HG03280 (cell line): Measurements from ENCODE around the gene RTN4IP1.
"Not testable (repeated sequence)": the region's sequence is repeated elsewhere in the genome, so short reads cannot be mapped to it uniquely, and the experiment has no call there.

Experiments
- ATAC-seq: cut with Tn5 transposase; IDR thresholded peaks from one replicate; pipeline ENCODE4 v1.9.1; 2021; ENCODE audit warnings: mild to moderate bottlenecking, moderate library complexity; ENCODE audit not compliant: unreplicated experiment

RTN4IP1 gene

GRCh38 chr6:106548926-106549455 lies 80.3 kb downstream of the RTN4IP1 start:
- not testable (repeated sequence) for ATAC-seq

- no peak for ATAC-seq
Measured at GRCh38 chr6:106547601-106548453, 81.5 kb downstream of the RTN4IP1 start.

- ATAC-seq = no peak
Measured at GRCh38 chr6:106546691-106547414, 82.4 kb downstream of the RTN4IP1 start.

GRCh38 chr6:106546261-106546690 lies 83.0 kb downstream of the RTN4IP1 start:
- no peak for ATAC-seq

GRCh38 chr6:106540907-106541306 lies 88.4 kb downstream of the RTN4IP1 start:
- ATAC-seq = no peak

GRCh38 chr6:106540432-106540831 lies 88.9 kb downstream of the RTN4IP1 start:
- ATAC-seq = no peak

- no peak for ATAC-seq
Measured at GRCh38 chr6:106539936-106540335, 89.4 kb downstream of the RTN4IP1 start.

GRCh38 chr6:106538145-106538544 lies 91.2 kb downstream of the RTN4IP1 start:
- no peak for ATAC-seq

- no peak for ATAC-seq
Measured at GRCh38 chr6:106537662-106538061, 91.6 kb downstream of the RTN4IP1 start.

- no peak for ATAC-seq
Measured at GRCh38 chr6:106536851-106537250, 92.4 kb downstream of the RTN4IP1 start.

- ATAC-seq = no peak
Measured at GRCh38 chr6:106536357-106536756, 92.9 kb downstream of the RTN4IP1 start.

- no peak for ATAC-seq
Measured at GRCh38 chr6:106535012-106535411, 94.3 kb downstream of the RTN4IP1 start.

GRCh38 chr6:106534564-106534982 lies 94.7 kb downstream of the RTN4IP1 start:
- ATAC-seq = no peak

GRCh38 chr6:106534004-106534403 lies 95.3 kb downstream of the RTN4IP1 start:
- no peak for ATAC-seq

GRCh38 chr6:106533054-106533453 lies 96.2 kb downstream of the RTN4IP1 start:
- ATAC-seq = no peak

GRCh38 chr6:106530502-106530901 lies 98.8 kb downstream of the RTN4IP1 start:
- ATAC-seq = no peak

GRCh38 chr6:106530026-106530425 lies 99.3 kb downstream of the RTN4IP1 start:
- no peak for ATAC-seq

- ATAC-seq = no peak
Measured at GRCh38 chr6:106529438-106529837, 99.9 kb downstream of the RTN4IP1 start.

- ATAC-seq = no peak
Measured at GRCh38 chr6:106528521-106528920, 100.8 kb downstream of the RTN4IP1 start.

- ATAC-seq = no peak
Measured at GRCh38 chr6:106527979-106528378, 101.3 kb downstream of the RTN4IP1 start.

- ATAC-seq = no peak
Measured at GRCh38 chr6:106527117-106527516, 102.2 kb downstream of the RTN4IP1 start.

GRCh38 chr6:106525882-106526275 lies 103.4 kb downstream of the RTN4IP1 start:
- ATAC-seq = no peak
